Prostate gland (tissue), 2 donors: ENCODE measurements around the gene ZNF827. TPM values are rescaled to one million over a fixed set of nuclear protein-coding genes. Genes with fewer than 3 reads are reported as not detected.

Source experiments
- DNase-seq: peaks from one replicate; pipeline ENCODE4 v3.0.0-alpha.2; 2019; ENCODE audit warnings: low spot score
- H3K27ac ChIP-seq, 2 donors: fragments of 200-600 bp; sonication (generic); 2 replicates each; pipeline ENCODE4 v1.5.1; 2017 to 2019
- H3K27me3 ChIP-seq: fragments of 200-600 bp; sonication (generic); replicated peaks from 2 replicates; pipeline ENCODE4 v1.5.1; 2019; ENCODE audit not compliant: insufficient read depth
- H3K36me3 ChIP-seq, 2 donors: fragments of 200-600 bp; sonication (generic); 1 replicate in 1 of 2; 2 replicates in 1 of 2; pipeline versions ENCODE4 v1.5.1 to v1.8.1; 2017 to 2019
- H3K4me1 ChIP-seq: fragments of 200-600 bp; sonication (generic); replicated peaks from 2 replicates; pipeline ENCODE4 v1.5.1; 2019
- H3K4me3 ChIP-seq, 2 donors: fragments of 200-600 bp; sonication (generic); 2 replicates each; pipeline ENCODE4 v1.5.1; 2017 to 2019
- H3K9me3 ChIP-seq: fragments of 200-600 bp; sonication (generic); 2 replicates; pipeline ENCODE4 v1.5.1; 2017
- POLR2A ChIP-seq: fragments of 450-650 bp; IDR thresholded peaks from one replicate; pipeline ENCODE4 v1.6.1; 2016; ENCODE audit warnings: antibody characterized with exemption, mild to moderate bottlenecking
- POLR2AphosphoS5 ChIP-seq: sonication (generic); formaldehyde crosslinking; IDR thresholded peaks from one replicate; pipeline ENCODE4 v1.6.1; 2017; ENCODE audit warnings: antibody characterized with exemption
- WGBS: methylation state at CpG from one replicate; pipeline ENCODE4 v1.1.5; 2018; 5-methylcytosine and 5-hydroxymethylcytosine counted together
- intact Hi-C: fragments of 100-400 bp; cut with DNase I; formaldehyde crosslinking; loops from one replicate; pipeline ENCODE4 v1.14.2; 2022
- total RNA-seq, 2 donors: library from RNA; depleted of rRNA; stranded (reverse); fragments of >200 nt; gene quantifications; one replicate each; pipeline ENCODE4 v1.1.0, GENCODE V29; 2016
- TF ChIP-seq, protein P1 (sequence below), 4 experiments: fragments of 200-600 bp in 2 of 4; fragments of 450-650 bp in 2 of 4; sonication (generic) in 2 of 4; IDR thresholded peaks; 1 replicate in 3 of 4; 2 replicates in 1 of 4; pipeline ENCODE4 v1.5.1; 2016 to 2019; ENCODE audit warnings: antibody characterized with exemption in 4 of 4, mild to moderate bottlenecking in 2 of 4, moderate library complexity in 2 of 4

ZNF827 gene
- total RNA-seq, 2 donors from 2014 or later = 221 to 286 TPM

DNA sequence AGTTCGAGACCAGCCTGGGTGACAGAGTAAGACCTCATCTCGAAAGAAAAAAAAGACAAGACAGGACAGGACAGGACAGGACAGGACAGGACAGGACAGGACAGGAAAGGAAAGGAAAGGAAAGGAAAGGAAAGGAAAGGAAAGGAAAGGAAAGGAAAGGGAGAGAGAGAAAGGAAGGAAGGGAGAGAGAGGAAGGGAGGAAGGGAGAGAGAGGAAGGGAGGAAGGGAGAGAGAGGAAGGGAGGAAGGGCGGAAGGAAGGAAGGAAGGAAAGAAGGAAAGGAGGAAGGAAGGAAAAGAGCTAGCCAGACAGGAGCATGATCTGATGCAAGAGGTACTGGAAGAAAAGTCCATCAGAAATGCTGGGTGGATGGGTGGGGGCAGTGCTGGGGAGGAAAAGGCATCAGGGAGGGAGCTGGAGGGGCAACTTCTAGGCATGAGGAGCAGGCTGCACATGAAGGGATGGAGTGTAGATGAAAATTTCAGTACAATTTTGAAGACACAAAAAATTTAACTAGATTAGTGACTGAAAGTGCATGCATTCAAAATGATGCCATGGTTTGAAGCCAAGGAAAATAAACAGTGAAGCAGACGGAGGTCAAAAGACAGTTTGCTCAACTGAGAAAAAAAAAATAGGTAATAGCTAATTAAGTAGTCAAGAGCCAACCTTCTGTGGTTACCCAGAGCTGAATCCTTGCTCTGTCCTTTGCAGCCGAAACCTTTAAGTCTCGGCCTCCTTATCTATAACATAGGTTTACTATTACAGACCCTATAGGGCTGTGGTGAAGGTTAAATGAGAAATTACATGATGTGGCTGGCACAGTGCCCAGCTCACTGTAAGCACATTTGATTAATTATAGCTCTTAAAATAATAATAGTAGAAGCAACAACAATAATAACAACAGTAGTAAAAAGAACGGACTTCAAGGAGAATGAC is 59.9 kb downstream of the ZNF827 start:
- no peaks in the 10 kb centered on the region for H3K9me3 ChIP-seq
- WGBS = 61% methylated on average over 7 of the region's 7 CpGs
- intact Hi-C loops = no loop called here
- no peak for DNase-seq
- H3K36me3 ChIP-seq = no peaks in the 10 kb centered on the region
- no peaks in the 10 kb centered on the region for H3K27me3 ChIP-seq
- peak overlapping the region in 1 of 2 donors; percentile 7 for H3K27ac ChIP-seq
- H3K4me1 ChIP-seq = peaks cover 16% of the 10 kb centered on the region
- TF ChIP-seq POLR2A = no peak
- TF ChIP-seq, protein P1, sequence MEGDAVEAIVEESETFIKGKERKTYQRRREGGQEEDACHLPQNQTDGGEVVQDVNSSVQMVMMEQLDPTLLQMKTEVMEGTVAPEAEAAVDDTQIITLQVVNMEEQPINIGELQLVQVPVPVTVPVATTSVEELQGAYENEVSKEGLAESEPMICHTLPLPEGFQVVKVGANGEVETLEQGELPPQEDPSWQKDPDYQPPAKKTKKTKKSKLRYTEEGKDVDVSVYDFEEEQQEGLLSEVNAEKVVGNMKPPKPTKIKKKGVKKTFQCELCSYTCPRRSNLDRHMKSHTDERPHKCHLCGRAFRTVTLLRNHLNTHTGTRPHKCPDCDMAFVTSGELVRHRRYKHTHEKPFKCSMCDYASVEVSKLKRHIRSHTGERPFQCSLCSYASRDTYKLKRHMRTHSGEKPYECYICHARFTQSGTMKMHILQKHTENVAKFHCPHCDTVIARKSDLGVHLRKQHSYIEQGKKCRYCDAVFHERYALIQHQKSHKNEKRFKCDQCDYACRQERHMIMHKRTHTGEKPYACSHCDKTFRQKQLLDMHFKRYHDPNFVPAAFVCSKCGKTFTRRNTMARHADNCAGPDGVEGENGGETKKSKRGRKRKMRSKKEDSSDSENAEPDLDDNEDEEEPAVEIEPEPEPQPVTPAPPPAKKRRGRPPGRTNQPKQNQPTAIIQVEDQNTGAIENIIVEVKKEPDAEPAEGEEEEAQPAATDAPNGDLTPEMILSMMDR (IDR thresholded peaks at IDR 0.05) = no peak
- TF ChIP-seq POLR2AphosphoS5 = no peak
- H3K4me3 ChIP-seq = no peak overlapping the region

DNA sequence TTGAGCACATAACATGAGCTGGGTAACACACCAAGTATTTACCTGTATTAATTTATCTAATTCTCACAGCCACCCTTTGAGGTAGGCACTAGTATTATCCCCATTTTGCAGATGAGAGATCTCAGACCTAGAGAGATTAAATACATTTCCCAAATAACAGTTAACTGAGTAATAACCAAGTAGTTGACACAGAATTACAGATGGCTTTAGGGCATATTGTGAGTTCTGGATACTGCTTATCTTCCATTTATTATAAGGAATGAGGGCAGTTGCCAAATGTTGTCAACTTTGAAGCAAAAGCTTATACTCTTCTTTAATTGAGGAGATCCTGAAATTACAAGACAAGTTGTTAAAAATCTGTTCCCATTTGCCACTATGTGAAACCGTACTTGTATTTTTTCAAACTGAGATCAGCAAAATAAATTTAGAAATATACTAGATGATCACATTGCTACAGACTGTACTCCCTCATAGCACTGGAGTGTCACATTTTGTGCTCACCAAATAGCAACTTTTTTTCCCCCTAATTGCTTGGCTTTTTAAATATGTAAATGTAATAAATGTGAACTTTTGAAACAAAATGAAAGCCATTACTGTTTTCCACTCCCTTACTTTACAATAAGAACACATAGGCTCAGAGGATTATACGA is 62.0 kb downstream of the ZNF827 start:
- H3K27ac ChIP-seq = no peak overlapping the region
- H3K9me3 ChIP-seq = no peaks in the 10 kb centered on the region
- no peaks in the 10 kb centered on the region for H3K36me3 ChIP-seq
- peaks cover 7% of the 10 kb centered on the region for H3K4me1 ChIP-seq
- DNase-seq = no peak
- no peak overlapping the region for H3K4me3 ChIP-seq
- intact Hi-C loops = no loop called here
- TF ChIP-seq, protein P1 (IDR thresholded peaks at IDR 0.05) = no peak
- TF ChIP-seq POLR2A = no peak
- no peak for TF ChIP-seq POLR2AphosphoS5
- 85% methylated on average over 2 of the region's 2 CpGs for WGBS
- H3K27me3 ChIP-seq = no peaks in the 10 kb centered on the region

DNA sequence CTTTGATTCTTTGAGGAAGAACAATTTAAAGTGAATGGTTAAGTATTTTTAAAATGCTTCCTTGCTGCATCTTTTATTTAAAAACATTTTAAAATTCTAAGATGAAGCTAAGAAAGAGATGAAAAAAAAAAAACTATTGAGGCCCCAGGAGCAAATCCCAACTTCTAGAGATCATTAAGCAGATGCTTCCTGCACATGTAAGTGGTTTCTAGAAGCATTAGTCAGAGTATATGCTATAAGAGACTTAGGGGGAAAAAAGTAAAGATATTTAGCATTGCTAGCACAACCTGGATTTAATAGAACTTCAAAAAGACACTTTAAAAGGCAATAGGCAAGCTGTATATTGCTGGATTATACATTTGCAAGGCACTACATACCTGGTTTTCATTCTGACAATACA is 64.7 kb downstream of the ZNF827 start:
- no peak for DNase-seq
- H3K4me1 ChIP-seq = peaks cover 2% of the 10 kb centered on the region
- no peaks in the 10 kb centered on the region for H3K27me3 ChIP-seq
- no peaks in the 10 kb centered on the region for H3K36me3 ChIP-seq
- no peak overlapping the region for H3K4me3 ChIP-seq
- no peak overlapping the region for H3K27ac ChIP-seq
- intact Hi-C loops = no loop called here
- no peaks in the 10 kb centered on the region for H3K9me3 ChIP-seq
- TF ChIP-seq POLR2A = no peak
- no peak for TF ChIP-seq POLR2AphosphoS5
- TF ChIP-seq, protein P1 (IDR thresholded peaks at IDR 0.05) = no peak

DNA sequence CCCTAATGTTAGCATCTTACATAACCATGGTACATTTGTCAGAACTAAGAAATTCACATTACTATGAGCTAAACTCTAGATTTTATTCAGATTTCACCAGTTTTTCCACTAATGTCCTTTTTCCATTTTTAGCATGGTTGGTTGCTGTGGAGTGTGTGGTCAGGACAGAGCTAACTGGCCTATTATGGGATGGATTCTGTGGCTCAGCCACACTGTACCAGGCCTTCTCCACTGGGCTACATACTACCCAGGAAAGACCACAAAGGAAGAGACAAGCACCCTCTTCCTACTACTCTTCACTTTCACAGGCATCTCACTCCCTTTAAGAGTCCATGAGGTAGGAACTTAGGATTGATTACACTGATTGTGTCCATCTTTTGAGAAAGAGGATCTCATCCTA is 67.4 kb downstream of the ZNF827 start:
- H3K36me3 ChIP-seq = no peaks in the 10 kb centered on the region
- H3K9me3 ChIP-seq = no peaks in the 10 kb centered on the region
- H3K4me1 ChIP-seq = peaks cover 7% of the 10 kb centered on the region
- H3K4me3 ChIP-seq = no peak overlapping the region
- intact Hi-C loops = no loop called here
- TF ChIP-seq, protein P1 (IDR thresholded peaks at IDR 0.05) = no peak
- no peaks in the 10 kb centered on the region for H3K27me3 ChIP-seq
- no peak for DNase-seq
- no peak overlapping the region for H3K27ac ChIP-seq
